Panc1 (cell line): Measurements from ENCODE around the gene VKORC1L1.
"Not testable (repeated sequence)": the region's sequence is repeated elsewhere in the genome, so short reads cannot be mapped to it uniquely, and the experiment has no call there.

ENCODE experiments used
- CTCF ChIP-seq: fragments of 450-650 bp; IDR thresholded peaks from 2 replicates; pipeline ENCODE4 v1.5.1; 2017; ENCODE audit warnings: mild to moderate bottlenecking
- REST ChIP-seq, 2 experiments: IDR thresholded peaks; 2 replicates each; pipeline ENCODE4 v1.6.1; 2011 to 2012; ENCODE audit warnings: low read depth in 2 of 2, control low read depth in 1 of 2, low read length in 1 of 2, mild to moderate bottlenecking in 1 of 2, moderate library complexity in 1 of 2; ENCODE audit not compliant: insufficient read depth in 1 of 2

- not testable (repeated sequence) for TF ChIP-seq REST (IDR thresholded peaks at IDR 0.05; ENCODE audit: insufficient read depth in 1 of 2, low read depth in 2 of 2, low read length in 1 of 2); CTCF
Observed at GRCh38 chr7:65858660-65859059, 14.2 kb upstream of the VKORC1L1 start.
